ENCODE results near the gene COPS7A. TPM values are rescaled to one million over a fixed set of nuclear protein-coding genes. Genes with fewer than 3 reads are reported as not detected.
"Not testable (repeated sequence)": the region's sequence is repeated elsewhere in the genome, so short reads cannot be mapped to it uniquely, and the experiment has no call there.

COPS7A gene
- total RNA-seq, 2 donors from 2014 or later = 33.3 to 47.6 TPM

DNA sequence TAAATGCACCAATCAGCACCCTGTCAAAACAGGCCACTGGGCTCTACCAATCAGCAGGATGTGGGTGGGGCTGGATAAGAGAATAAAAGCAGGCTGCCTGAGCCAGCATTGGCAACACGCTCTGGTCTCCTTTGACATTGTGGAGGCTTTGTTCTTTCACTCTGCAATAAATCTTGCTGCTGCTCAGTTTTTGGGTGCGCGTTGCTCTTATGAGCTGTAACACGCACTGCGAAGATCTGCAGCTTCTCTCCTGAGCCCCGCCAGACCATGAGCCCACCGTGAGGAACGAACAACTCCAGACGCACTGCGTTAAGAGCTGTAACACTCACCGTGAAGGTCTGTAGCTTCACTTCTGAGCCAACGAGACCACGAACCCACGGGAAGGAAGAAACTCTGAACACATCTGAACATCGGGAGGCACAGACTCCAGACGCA is 14.9 kb upstream of the COPS7A start:
- no peaks in the 10 kb centered on the region for H3K4me1 ChIP-seq
- no peak for DNase-seq
- H3K27me3 ChIP-seq = peaks cover 3% of the 10 kb centered on the region
- TF ChIP-seq, protein P1, sequence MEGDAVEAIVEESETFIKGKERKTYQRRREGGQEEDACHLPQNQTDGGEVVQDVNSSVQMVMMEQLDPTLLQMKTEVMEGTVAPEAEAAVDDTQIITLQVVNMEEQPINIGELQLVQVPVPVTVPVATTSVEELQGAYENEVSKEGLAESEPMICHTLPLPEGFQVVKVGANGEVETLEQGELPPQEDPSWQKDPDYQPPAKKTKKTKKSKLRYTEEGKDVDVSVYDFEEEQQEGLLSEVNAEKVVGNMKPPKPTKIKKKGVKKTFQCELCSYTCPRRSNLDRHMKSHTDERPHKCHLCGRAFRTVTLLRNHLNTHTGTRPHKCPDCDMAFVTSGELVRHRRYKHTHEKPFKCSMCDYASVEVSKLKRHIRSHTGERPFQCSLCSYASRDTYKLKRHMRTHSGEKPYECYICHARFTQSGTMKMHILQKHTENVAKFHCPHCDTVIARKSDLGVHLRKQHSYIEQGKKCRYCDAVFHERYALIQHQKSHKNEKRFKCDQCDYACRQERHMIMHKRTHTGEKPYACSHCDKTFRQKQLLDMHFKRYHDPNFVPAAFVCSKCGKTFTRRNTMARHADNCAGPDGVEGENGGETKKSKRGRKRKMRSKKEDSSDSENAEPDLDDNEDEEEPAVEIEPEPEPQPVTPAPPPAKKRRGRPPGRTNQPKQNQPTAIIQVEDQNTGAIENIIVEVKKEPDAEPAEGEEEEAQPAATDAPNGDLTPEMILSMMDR (IDR thresholded peaks at IDR 0.05) = no peak
- no peaks in the 10 kb centered on the region for H3K9me3 ChIP-seq
- H3K9ac ChIP-seq (ENCODE audit: low read depth in 2 of 2, low read length in 2 of 2) = no peak overlapping the region
- intact Hi-C loops (cut with DNase I) = no loop called here
- no peak overlapping the region for H3K4me3 ChIP-seq
- no peaks in the 10 kb centered on the region for H3K36me3 ChIP-seq
- H3K27ac ChIP-seq = no peak overlapping the region

DNA sequence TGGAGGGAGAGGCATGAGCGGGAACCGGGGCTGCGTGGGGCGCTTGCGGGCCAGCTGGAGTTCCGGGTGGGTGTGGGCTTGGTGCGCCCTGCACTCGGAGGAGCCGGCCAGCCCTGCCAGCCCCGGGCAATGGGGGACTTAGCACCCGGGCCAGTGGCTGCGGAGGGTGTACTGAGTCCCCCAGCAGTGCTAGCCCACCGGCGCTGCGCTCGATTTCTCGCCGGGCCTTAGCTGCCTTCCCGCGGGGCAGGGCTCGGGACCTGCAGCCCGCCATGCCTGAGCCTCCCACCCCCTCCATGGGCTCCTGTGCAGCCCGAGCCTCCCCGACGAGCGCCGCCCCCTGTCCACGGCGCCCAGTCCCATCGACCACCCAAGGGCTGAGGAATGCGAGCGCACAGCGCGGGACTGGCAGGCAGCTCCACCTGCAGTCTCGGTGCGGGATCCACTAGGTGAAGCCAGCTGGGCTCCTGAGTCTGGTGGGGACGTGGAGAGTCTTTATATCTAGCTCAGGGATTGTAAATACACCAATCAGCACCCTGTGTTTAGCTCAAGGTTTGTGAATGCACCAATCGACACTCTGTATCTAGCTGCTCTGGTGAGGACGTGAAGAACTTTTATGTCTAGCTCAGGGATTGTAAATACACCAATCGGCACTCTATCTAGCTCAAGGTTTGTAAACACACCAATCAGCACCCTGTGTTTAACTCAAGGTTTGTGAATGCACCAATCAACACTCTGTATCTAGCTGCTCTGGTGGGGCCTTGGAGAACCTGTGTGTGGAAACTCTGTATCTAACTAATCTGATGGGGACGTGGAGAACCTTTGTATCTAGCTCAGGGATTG is 7.6 kb upstream of the COPS7A start:
- H3K9me3 ChIP-seq; DNase-seq; H3K9ac ChIP-seq (ENCODE audit: low read depth in 2 of 2, low read length in 2 of 2); H3K36me3 ChIP-seq; intact Hi-C loops (cut with DNase I); H3K4me1 ChIP-seq; H3K27me3 ChIP-seq; H3K4me3 ChIP-seq; H3K27ac ChIP-seq: not testable (repeated sequence)

DNA sequence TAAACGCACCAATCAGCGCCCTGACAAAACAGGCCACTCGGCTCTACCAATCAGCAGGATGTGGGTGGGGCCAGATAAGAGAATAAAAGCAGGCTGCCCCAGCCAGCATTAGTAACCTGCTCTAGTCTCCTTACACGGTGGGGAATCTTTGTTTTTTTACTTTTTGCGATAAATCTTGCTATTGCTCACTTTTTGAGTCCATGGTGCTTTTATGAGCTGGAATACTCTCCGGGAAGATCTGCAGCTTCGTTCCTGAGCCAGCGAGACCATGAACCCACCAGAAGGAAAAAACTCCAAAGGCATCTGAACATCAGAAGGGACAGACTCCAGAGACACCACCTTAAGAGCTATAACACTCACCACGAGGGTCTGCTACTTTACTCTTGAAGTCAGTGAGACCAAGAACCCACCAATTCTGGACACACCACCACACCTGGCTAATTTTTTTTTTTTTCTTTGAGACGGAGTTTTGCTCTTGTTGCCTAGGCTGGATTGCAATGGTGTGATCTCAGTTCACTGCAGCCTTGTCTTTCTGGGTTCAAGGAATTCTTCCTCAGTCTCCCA is 6.9 kb upstream of the COPS7A start:
- Histone ChIP-seq H3K36me3 (no peaks in the 10 kb centered on the region), H3K27ac (no peak overlapping the region), H3K27me3 (no peaks in the 10 kb centered on the region), H3K9ac (ENCODE audit: low read depth in 2 of 2, low read length in 2 of 2) (no peak overlapping the region), H3K4me3 (no peak overlapping the region), H3K4me1 (no peaks in the 10 kb centered on the region), H3K9me3 (no peaks in the 10 kb centered on the region)
- TF ChIP-seq, protein P1 (IDR thresholded peaks at IDR 0.05) = no peak
- intact Hi-C loops (cut with DNase I) = no loop called here
- DNase-seq = no peak

DNA sequence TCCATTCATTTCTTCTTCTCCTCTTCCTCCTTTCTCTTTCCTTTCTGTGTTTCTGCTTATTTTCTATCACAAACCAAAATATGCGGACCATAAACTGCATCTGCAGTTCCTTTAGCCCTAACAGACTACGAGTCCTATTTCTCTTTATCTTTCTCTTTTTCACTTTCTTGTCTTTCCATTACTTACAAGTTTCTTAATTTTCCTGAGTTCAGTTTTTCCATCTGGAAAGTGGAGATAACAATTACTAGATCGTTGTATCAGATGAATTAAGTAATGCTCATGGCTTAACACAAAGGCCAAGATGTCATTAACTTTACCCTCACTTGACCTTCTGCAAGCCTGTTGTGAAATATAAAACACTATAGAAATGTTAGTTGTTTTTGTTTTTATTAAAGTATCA is 983 bp upstream of the COPS7A start:
- Histone ChIP-seq H3K4me3 (no peak overlapping the region), H3K27me3 (no peaks in the 10 kb centered on the region), H3K36me3 (no peaks in the 10 kb centered on the region), H3K4me1 (peaks cover 6% of the 10 kb centered on the region), H3K9ac (ENCODE audit: low read depth in 2 of 2, low read length in 2 of 2) (no peak overlapping the region), H3K27ac (no peak overlapping the region), H3K9me3 (no peaks in the 10 kb centered on the region)
- no peak for DNase-seq
- intact Hi-C loops (cut with DNase I) = loop anchor here (5.0 kb wide), 1 partner anchor 61 kb away; the partner anchor contains the start of gene ING4
- TF ChIP-seq, protein P1 (IDR thresholded peaks at IDR 0.05) = no peak

DNA sequence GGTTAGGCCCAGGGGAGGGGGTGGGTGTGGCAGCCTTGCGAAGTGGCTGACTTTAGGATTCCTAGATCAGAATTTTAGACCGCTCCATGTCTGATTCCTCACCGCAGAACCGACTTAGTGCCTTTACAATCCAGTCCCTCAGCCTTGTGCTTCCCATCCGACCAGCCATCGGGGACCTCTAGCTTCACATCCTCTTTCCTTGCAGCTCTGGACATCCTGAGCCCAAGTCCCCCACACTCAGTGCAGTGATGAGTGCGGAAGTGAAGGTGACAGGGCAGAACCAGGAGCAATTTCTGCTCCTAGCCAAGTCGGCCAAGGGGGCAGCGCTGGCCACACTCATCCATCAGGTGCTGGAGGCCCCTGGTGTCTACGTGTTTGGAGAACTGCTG is 557 bp downstream of the COPS7A start:
- Histone ChIP-seq H3K9ac (ENCODE audit: low read depth in 2 of 2, low read length in 2 of 2) (peak overlapping the region; percentile 56 to 65), H3K4me1 (peaks cover 6% of the 10 kb centered on the region), H3K36me3 (peaks cover under 1% of the 10 kb centered on the region), H3K9me3 (no peaks in the 10 kb centered on the region), H3K4me3 (peak overlapping the region; percentile 44), H3K27me3 (no peaks in the 10 kb centered on the region), H3K27ac (peak overlapping the region; percentile 80)
- DNase-seq = peak; percentile 38
- intact Hi-C loops (cut with DNase I) = loop anchor here (5.0 kb wide), 1 partner anchor 62 kb away; the partner anchor contains the start of gene ING4
- TF ChIP-seq, protein P1 (IDR thresholded peaks at IDR 0.05) = no peak

DNA sequence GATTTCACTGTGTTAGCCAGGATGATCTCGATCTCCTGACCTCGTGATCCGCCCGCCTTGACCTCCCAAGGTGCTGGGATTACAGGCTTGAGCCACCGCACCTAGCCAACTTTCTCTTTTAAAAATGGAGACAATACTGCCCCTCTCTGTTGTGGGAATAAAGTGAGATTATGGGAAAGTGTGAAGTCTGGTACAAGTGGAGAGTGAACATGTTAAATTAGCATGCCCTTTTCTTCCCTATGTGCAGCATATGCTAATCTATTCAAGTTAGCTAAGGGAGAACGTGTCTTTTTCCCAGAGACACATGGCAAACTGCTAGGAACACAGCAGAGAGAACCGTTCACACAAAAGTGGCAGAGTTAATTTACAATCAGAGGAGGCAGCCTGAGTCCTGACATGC is 1.5 kb downstream of the COPS7A start:
- Histone ChIP-seq H3K9me3 (no peaks in the 10 kb centered on the region), H3K27ac (no peak overlapping the region), H3K27me3 (no peaks in the 10 kb centered on the region), H3K9ac (ENCODE audit: low read depth in 2 of 2, low read length in 2 of 2) (no peak overlapping the region), H3K4me3 (no peak overlapping the region), H3K36me3 (peaks cover 10% of the 10 kb centered on the region), H3K4me1 (peaks cover 6% of the 10 kb centered on the region)
- intact Hi-C loops (cut with DNase I) = no loop called here
- TF ChIP-seq, protein P1 (IDR thresholded peaks at IDR 0.05) = no peak
- no peak for DNase-seq

All from colonic mucosa (tissue), 4 donors.